GM12873 (cell line): ENCODE data around the gene AOC2.

ENCODE experiments used
- TF ChIP-seq, protein P1 (sequence below): IDR thresholded peaks from 2 replicates; pipeline ENCODE4 v1.5.1; 2012; ENCODE audit warnings: low read depth, mild to moderate bottlenecking, moderate library complexity, low read length, control low read depth; ENCODE audit not compliant: insufficient read depth; ENCODE audit errors: missing control alignments

Gene AOC2

DNA sequence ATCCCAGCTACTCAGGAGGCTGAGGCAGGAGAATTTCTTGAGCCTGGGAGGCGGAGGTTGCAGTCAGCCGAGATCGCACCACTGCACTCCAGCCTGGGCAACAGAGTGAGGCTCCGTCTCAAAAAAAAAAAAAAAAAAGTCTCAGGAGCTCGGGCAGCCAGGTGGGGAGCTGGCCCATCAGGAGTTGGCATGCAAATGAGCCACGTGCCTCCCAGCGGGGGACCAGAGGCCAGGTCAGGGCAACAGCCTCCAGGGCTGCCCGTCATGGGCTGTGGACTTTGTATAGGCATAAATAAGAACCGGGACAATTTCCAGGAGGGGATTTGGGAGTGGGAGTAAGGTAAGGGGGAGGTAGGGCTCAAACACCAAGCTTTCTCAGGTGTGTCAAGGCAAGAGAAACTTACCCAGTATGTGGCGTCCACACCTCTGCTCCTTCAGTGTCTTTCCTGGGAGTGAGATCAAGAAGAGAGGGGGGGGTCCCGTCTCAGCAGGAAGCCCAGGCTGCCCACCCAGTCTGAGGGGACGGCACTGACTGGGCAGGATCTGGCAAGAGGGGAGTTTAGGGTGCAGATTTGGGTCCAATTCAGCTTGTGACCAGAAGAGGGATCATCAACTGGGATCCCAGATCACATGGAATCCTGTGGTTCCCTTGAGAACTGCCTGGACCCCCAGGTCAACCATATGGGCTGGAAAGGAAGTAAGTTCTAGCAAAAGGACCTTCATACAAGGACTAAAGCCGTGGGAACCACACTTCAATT is 33.9 kb downstream of the AOC2 start:
- TF ChIP-seq, protein P1, sequence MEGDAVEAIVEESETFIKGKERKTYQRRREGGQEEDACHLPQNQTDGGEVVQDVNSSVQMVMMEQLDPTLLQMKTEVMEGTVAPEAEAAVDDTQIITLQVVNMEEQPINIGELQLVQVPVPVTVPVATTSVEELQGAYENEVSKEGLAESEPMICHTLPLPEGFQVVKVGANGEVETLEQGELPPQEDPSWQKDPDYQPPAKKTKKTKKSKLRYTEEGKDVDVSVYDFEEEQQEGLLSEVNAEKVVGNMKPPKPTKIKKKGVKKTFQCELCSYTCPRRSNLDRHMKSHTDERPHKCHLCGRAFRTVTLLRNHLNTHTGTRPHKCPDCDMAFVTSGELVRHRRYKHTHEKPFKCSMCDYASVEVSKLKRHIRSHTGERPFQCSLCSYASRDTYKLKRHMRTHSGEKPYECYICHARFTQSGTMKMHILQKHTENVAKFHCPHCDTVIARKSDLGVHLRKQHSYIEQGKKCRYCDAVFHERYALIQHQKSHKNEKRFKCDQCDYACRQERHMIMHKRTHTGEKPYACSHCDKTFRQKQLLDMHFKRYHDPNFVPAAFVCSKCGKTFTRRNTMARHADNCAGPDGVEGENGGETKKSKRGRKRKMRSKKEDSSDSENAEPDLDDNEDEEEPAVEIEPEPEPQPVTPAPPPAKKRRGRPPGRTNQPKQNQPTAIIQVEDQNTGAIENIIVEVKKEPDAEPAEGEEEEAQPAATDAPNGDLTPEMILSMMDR, result peak; percentile 1

DNA sequence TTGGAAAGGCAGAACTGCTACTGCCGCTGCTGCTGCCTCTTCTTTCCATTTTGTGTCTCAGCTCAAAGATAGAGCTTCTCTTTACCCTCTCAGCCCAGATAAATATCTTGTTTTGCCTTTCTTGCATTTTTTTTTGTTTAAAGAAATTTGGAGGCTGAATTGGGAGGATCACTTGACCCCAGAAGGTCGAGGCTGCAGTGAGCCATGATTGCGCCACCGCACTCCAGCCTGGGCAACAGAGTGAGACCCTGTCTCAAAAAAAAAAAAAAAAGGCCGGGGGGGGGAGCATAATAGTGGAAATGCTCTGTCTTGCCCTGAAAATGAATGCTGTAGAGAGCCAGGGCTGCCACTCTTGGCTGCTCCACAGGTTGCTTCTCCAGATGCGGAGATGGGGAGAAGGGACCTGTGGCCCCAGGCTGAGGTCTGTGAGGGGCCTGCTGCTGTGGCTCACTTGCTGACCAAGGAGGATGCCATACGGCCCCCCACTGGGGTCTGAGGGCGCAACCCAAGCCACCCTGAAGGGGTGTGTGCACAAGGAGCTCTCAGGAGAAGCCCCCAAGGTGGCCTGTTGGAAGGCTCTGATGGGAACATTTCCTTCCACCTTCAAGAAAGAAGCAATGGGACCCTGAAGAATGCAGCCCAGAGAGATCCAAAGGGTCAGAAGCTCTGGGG is 34.7 kb downstream of the AOC2 start:
- TF ChIP-seq, protein P1, result peak; percentile 0

DNA sequence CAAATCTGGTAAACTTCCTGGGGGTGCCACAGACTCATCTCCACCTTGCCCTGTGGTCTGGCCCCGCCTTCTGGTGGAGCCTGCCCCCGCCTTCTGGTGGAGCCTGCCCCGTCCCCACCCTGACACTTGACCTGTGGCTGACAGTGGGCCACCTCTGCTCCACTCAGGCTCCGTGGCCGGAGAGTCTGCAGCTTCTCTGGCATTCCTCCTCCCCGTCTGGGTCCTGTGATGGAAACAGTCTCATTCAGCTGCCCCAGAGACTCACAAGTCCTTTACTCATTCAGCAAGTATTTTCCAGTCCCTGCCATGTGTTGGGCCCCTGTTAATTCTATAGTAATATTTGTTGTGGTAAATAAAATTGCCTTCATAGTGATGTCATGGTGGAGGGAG is 35.2 kb downstream of the AOC2 start:
- TF ChIP-seq, protein P1, result no peak

DNA sequence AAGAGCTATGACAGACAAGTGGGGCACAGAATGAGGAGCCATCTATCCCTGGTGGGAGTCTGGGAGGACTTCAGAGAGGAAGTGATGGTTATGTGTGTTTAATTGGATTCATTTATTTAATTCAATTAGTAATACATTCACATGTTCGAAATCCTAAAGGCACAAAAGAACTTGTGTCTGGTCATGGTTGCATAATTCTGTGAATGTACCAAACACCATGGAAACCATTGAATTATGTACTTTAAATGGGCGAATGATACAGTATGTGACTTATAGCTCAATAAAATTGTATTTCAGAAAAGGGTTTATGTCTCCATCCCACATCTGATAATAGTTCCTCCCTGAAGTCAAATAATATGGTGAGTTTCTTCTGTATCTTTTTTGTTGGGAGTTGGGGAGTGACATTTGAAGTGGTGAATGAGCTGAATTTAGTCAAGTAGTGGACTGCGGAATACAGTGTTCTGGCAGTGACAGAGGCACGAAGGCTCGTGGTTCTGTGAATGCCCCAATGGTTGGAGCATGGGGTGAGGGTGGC is 36.5 kb downstream of the AOC2 start:
- TF ChIP-seq, protein P1, result no peak

DNA sequence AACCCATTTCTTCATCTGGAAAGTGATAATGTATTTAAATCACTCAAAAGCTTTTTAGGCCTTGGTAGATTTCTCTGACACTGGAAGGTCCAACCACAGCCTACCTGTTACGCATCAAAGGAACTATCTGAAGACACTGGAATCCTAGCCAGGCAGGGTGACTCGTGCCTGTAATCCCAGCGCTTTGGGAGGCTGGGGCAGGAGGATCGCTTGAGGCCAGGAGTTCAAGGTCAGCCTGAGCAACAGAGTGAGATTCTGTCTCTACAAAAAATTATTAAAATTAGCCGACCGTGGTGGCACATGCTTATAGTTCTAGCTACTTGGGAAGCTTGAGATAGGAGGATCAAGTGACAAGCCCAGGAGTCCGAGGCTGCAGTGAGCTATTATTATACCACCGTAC is 37.8 kb downstream of the AOC2 start:
- TF ChIP-seq, protein P1, result no peak

DNA sequence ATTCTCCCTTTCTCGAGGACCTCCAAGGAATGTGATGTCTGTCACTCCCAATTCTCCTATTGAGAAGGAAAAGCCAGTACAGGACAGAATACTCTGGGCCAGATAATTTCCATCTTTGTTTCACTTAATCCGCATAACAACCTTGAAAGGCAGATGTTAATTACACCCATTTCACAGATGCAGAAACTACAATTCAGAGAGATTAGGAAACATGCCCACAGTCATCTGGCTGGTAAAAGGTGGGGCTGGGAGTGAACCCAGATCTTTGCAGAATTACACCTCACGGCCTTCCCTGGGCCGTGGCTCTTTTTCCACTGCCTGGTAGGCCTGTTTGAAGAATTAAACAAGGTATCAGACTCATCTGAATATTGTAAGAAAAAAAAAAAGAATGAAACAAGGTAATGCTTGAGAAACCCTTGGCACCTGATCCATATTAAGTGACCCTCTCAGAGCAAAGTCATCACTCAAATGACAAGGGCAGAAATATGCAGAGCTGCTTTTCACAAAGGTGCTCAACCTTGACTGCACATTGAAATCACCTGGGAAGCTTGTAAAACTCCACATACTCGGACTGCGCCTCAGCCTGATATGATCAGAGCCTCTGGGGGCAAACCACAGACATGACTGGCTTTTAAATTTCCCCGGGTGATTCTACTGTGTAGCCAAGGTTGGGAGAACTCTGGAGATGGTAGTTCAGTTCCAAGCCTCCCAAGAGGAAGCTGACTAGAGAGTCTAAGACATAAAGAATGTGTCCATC is 39.6 kb downstream of the AOC2 start:
- TF ChIP-seq, protein P1, result no peak
